HG03039 (cell line): ENCODE data around the gene PACS2.

ENCODE experiments used
- ATAC-seq: cut with Tn5 transposase; IDR thresholded peaks from one replicate; pipeline ENCODE4 v1.9.1; 2021; ENCODE audit warnings: mild to moderate bottlenecking, moderate library complexity; ENCODE audit not compliant: unreplicated experiment

Gene PACS2

GRCh38 chr14:105436891-105437722 is 122.6 kb downstream of the PACS2 start:
- ATAC-seq: no peak

DNA sequence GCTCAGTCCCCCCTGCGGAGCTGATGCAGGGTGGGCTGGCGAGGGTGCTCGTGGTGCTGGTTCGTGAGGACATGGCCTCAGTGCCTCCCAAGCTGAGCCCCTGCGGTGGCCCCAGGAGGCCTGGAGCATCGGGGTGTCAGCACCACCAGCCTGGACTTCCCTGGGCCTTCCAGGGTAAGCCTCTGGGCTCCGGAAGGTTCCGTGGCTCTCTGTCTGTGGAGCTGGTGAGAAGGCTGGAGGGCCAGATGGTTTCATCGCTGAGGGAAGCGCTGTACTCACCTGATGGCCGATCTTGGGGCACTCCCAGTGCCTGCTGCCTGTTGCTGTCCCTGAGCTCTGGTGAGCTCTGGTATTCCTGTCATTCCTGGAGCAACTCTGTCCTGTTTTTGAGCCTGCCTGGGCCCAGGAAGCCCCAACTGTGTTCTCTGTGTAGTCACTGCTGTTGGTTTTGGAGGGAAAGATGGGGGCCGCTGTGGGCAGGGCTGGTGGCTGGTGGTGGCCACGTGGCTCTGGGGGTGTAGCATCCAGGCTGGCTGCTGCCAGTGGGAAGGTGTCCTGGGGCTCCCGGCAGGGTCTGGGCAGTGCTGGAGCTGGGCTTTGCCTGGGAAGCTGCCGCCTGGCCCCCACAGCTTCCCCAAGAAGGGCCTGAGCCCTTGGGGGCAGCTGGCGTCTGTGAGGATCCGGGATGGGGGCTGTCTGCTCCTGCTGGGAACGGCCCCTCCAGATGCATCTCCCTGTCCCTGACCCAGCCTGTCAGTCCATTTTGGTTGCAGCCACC is 123.4 kb downstream of the PACS2 start:
- ATAC-seq: no peak

GRCh38 chr14:105439179-105439578 is 124.6 kb downstream of the PACS2 start:
- no peak for ATAC-seq

GRCh38 chr14:105439710-105440553 is 125.4 kb downstream of the PACS2 start:
- ATAC-seq: no peak

- no peak for ATAC-seq
Measured at GRCh38 chr14:105440554-105440900, 126.0 kb downstream of the PACS2 start.

DNA sequence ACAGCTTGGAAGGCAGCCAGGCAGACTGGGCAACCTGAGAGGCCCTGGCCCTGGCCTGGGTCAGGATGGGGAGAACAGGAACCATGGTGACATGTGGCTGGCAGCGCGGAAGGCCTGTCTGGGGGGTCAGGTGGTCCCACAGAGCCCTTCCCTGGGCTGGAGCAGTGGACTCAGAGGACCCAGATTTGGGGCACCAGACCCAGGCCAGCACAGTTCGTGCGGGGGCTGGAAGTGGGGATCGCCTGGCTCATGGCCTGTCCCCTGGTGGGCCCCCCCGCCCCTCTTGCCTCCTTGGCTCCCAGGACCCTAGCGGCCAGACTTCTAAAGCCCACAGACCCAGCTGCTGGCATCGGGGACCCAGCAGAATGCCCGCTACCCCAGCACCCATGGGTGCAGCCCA is 126.4 kb downstream of the PACS2 start:
- no peak for ATAC-seq

- ATAC-seq: no peak
Measured at GRCh38 chr14:105442125-105442524, 127.6 kb downstream of the PACS2 start.

DNA sequence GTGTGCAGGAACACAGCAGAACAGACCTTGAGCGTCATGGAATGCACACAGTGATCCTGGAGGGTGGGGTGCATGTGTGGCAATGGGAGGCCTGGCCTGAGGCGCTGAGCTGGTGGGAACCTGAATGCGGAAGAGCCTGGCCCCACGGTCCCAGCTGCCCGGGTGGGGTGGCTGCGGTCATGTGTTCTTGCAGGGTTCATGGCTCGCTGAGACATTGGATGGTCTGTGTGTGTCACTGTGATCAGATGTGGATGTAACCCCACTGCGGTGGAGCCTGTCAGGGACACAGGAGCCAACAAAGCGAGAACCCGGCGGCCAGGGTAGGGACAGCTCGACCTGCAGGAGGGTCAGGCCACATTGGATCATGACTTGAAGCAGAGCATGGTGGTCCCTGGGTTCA is 128.3 kb downstream of the PACS2 start:
- ATAC-seq: no peak

DNA sequence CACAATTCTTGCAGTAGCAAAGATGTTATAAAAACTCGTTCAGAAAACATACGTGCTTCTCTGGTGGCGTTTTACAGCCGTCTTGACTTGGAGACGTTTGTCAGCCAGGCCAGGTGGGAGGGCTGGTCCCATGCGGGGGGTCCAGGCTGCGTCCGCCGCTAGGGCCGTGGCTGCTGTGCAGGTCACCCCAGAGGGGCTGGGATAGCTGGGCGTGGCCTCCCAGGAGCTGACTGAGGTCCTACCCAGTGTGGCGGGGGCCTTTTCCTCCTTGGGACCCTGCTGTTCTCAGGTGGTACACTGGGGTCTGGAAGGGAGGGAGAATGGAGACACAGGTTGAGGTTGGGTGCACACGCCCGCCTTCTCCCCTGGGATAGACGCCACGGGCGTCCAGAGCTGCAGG is 130.3 kb downstream of the PACS2 start:
- ATAC-seq: no peak

- ATAC-seq: no peak
Measured at GRCh38 chr14:105445290-105445689, 130.7 kb downstream of the PACS2 start.

- no peak for ATAC-seq
Measured at GRCh38 chr14:105445901-105446845, 131.6 kb downstream of the PACS2 start.

- ATAC-seq: no peak
Measured at GRCh38 chr14:105446971-105447370, 132.4 kb downstream of the PACS2 start.
